HG03565 (cell line): ENCODE results near the gene NFATC3.

ENCODE experiments used
- ATAC-seq: cut with Tn5 transposase; IDR thresholded peaks from one replicate; pipeline ENCODE4 v1.9.1; 2021; ENCODE audit warnings: mild to moderate bottlenecking, moderate library complexity; ENCODE audit not compliant: unreplicated experiment

The NFATC3 gene

GRCh38 chr16:68085259-68086071, at the start of gene NFATC3:
TSS of gene NFATC3 (plus strand) at chr16:68085370. CDS start at chr16:68085682, 312 bp downstream.
- peak; percentile 42 for ATAC-seq

- ATAC-seq, result no peak
These were observed 47.2 kb upstream of the NFATC3 start for GRCh38 chr16:68037841-68038597.

GRCh38 chr16:68040506-68041288, 44.5 kb upstream of the NFATC3 start:
- peak; percentile 48 for ATAC-seq

GRCh38 chr16:68041783-68042182, 43.4 kb upstream of the NFATC3 start:
- no peak for ATAC-seq

GRCh38 chr16:68046106-68046505, 39.1 kb upstream of the NFATC3 start:
- ATAC-seq, result no peak

GRCh38 chr16:68047987-68048386, 37.2 kb upstream of the NFATC3 start:
- ATAC-seq, result no peak

GRCh38 chr16:68049449-68049848, 35.7 kb upstream of the NFATC3 start:
- no peak for ATAC-seq

- ATAC-seq, result no peak
These were observed 29.8 kb upstream of the NFATC3 start for GRCh38 chr16:68055395-68055794.

- no peak for ATAC-seq
These were observed 25.4 kb upstream of the NFATC3 start for GRCh38 chr16:68059804-68060203.

- ATAC-seq, result no peak
These were observed 23.8 kb upstream of the NFATC3 start for GRCh38 chr16:68061396-68061795.

- ATAC-seq, result no peak
These were observed 22.2 kb upstream of the NFATC3 start for GRCh38 chr16:68062910-68063393.

GRCh38 chr16:68064791-68065365, 20.3 kb upstream of the NFATC3 start:
- ATAC-seq, result no peak

GRCh38 chr16:68065716-68066305, 19.4 kb upstream of the NFATC3 start:
- no peak for ATAC-seq

GRCh38 chr16:68066763-68067162, 18.4 kb upstream of the NFATC3 start:
- no peak for ATAC-seq

GRCh38 chr16:68068926-68069325, 16.2 kb upstream of the NFATC3 start:
- no peak for ATAC-seq

GRCh38 chr16:68069511-68070248, 15.5 kb upstream of the NFATC3 start:
- ATAC-seq, result no peak

GRCh38 chr16:68070249-68070730, 14.9 kb upstream of the NFATC3 start:
- ATAC-seq, result no peak

GRCh38 chr16:68070806-68071517, 14.2 kb upstream of the NFATC3 start:
- ATAC-seq, result no peak

- no peak for ATAC-seq
These were observed 13.7 kb upstream of the NFATC3 start for GRCh38 chr16:68071518-68071901.
